Endometrium (tissue), 2 donors: ENCODE measurements around the gene CCDC85B.

ENCODE experiments used
- FAIRE-seq: peaks from 2 replicates; lab custom pipeline; 2012; peaks lifted over from hg19 to GRCh38; lab: Jason Lieb, UNC
- donor health status: control.
- donor health status: control.

Gene CCDC85B

GRCh38 chr11:65857853-65858680, 32.4 kb upstream of the CCDC85B start, which contains the start of gene CFL1:
Gene CFL1 (minus strand): TSS chr11:65858180. CDS start chr11:65858099, 81 bp downstream.
- peak; percentile 81 for FAIRE-seq

- FAIRE-seq = no peak
Observed at GRCh38 chr11:65858681-65859087, 31.8 kb upstream of the CCDC85B start.

GRCh38 chr11:65859095-65859811, 31.2 kb upstream of the CCDC85B start:
- peak; percentile 87 for FAIRE-seq

- FAIRE-seq = no peak
Observed at GRCh38 chr11:65859812-65860277, 30.6 kb upstream of the CCDC85B start.

GRCh38 chr11:65860278-65861164, 30.0 kb upstream of the CCDC85B start, which contains the start of gene MUS81:
Gene MUS81 (plus strand): TSS chr11:65860433. CDS start chr11:65860754, 321 bp downstream.
- FAIRE-seq = no peak

GRCh38 chr11:65861165-65861505, 29.3 kb upstream of the CCDC85B start:
- no peak for FAIRE-seq

- FAIRE-seq = no peak
Observed at GRCh38 chr11:65861533-65862183, 28.8 kb upstream of the CCDC85B start.

- FAIRE-seq = no peak
Observed at GRCh38 chr11:65862191-65862735, 28.2 kb upstream of the CCDC85B start.

- no peak for FAIRE-seq
Observed at GRCh38 chr11:65862941-65863888, 27.3 kb upstream of the CCDC85B start.

GRCh38 chr11:65863889-65864705, 26.4 kb upstream of the CCDC85B start:
- FAIRE-seq = no peak

GRCh38 chr11:65864706-65865471, 25.6 kb upstream of the CCDC85B start:
- no peak for FAIRE-seq

GRCh38 chr11:65865550-65866172, 24.8 kb upstream of the CCDC85B start:
- no peak for FAIRE-seq

GRCh38 chr11:65866509-65867283, 23.8 kb upstream of the CCDC85B start:
- FAIRE-seq = no peak

GRCh38 chr11:65867284-65868071, 23.0 kb upstream of the CCDC85B start:
- FAIRE-seq = no peak

- FAIRE-seq = no peak
Observed at GRCh38 chr11:65868076-65868667, 22.3 kb upstream of the CCDC85B start.

GRCh38 chr11:65868907-65869306, 21.6 kb upstream of the CCDC85B start:
- FAIRE-seq = no peak
